ENCODE measurements around the gene ODC1.
"Not testable (repeated sequence)": the region's sequence is repeated elsewhere in the genome, so short reads cannot be mapped to it uniquely, and the experiment has no call there.

Gene ODC1

DNA sequence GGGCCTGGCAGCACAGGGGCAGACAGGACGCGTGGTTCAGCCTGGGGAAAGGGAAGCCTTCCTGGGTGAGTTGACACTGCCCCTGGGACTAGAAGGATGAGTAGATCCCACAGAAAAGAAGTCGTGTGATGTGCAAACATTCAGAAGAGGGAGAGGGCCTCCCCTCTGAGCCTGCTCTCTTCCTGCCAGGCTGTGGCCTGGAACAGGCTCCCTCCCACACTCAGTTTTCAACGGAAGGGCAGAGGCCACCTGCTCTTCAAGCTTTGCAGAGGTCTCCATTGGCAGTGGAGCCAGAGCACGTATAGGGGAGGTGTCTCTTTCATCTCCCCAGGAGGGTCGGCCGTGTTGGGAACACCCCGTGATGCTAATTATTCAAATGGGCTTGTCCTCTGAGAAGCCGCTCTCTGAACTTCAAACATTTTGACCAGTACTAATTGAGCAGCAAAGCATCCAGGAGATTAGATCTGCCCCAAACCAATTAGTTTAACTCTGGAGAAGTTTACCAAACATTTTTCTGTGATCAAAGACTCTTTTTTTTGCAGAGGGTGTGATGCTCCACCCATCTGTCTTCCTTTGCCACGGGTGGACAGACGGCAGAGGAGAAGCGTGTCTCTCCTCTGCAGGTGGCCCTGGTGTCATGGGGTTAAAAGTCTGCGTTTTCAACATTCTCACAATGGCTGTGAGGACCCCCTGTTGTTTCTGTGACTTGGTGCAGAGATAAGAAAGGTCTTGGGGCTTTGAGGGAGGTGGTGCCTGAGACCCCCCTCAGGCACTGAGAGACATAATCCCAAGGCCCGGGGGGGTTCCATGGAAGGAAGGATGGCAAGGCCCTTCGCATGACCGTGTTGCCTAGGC is 29.5 kb upstream of the ODC1 start:
- no peak for DNase-seq

DNA sequence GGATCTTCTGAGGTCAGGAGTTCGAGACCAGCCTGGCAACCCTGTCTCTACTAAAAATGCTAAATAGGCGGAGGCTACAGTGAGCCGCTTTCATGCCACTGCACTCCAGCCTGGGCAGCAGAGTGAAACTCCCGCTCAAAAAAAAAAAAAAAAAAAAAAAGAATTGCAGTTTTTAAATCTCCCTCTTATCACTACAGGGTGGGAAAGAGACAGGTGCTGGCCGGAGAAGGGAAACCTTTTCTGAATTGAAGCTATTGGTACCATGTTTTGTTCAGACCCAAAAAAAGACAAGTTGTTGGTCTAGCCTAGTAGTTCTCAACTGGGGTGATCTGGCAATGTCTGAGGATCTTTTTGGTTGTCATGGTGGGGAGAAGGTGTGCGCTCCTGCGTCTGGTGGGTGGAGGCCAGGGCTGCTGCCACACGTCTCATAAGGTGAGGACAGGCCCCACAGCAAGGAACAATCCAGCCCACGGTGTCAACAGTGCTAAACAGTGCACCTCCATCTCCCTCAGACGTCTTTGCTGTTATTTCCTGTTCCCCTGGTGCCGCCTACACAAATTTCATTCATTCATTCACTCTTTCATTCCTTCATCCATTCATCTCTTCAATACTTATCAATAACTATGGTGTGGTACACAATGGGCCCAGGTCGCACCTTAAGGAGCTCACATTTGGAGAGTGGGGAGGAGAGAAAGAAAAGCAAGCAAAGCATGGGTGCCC is 28.8 kb upstream of the ODC1 start:
- no peak for DNase-seq

DNA sequence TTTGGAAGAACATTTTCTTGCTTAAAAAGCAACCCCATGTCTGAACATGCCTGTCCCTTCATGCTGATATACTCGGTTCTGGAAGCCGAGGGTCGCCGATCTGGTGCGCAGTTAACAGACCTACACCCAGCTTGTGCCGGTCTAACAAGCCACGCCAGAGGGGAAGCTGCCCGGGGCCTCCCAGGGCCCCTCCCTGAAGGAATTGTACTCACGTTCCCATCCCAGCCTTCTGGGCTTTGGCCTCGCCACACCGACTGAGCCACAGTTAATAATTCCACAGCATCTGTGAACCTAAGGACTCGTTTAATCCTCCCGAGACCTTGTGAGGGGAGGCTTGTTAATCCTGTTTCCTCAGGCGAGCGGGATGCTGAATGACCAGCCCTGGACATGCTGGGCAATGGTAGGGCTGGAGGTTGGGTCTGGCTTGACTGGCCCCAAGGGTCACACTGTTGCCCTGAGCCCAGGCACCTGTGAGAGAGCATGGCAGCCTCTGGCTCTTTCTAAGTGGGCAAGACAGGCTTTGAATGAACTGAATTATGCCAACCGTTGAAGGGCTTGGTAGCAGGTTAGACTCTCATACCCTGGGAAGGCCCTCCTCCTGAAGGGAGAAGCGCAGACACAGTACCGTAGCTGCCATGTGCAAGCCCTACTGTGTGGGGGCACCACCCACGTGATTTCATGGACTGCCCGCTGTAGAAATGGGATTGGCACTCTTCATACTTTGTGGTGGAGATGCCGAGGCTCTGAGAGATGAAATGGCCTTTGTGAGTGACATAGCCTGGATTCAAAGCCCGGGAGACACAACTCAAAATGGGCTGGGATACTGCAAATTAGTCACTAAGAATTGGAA is 27.9 kb upstream of the ODC1 start:
- no peak for DNase-seq

GRCh38 chr2:10475221-10475722 is 27.1 kb upstream of the ODC1 start:
- no peak for DNase-seq

DNA sequence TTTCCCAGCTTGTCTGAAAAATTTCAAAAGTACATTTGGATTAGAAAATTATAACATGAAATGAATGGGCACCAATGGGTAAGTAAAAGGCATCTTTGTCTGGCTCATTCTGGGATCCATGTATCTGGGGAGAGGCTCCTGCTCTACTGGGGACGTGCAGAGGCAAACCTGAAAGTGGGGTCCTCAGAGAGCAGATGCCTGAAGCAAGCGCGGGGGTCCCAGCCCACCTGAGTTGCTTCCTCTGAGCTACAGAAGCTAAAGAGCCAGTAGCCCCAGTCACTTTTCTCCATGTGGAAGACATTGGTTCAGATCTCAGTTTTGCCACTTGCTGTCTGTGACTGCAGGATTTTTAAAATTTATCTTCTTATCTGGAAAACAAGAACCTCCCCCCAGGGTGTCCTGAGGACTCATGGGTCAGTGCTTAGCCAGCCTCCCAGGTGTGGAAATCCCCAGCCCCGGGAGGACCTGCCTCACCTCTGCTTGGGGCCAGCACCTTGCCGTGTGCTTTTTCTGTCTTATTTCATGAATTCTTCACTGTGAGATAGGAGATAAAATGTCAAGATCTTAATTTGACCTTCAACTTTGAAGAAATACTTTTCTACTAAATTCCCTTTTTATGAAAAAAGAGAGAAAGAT is 25.1 kb upstream of the ODC1 start:
- DNase-seq = no peak

DNA sequence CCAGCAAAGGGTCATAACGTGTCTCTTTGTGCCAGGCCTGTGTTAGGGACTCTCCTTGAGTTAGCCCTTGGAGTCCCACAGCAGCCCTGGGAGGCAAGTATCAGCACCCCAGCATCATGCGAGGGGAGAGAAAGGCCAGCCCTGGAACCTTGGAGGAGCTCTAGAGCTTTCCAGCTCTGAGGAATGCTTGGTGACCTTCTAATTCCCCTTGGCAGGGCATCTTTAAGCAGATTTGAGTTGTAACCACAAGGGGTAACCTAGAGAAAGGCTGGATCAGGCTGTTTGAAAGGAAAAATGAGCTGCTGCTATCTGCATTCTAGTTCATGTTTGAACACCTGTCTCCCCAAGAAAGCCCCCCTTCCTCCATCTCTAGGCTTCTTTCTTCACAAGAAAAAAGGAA is 23.8 kb upstream of the ODC1 start:
- no peak for DNase-seq

- no peak for DNase-seq
Observed at GRCh38 chr2:10471046-10471571, 23.0 kb upstream of the ODC1 start.

- no peak for DNase-seq
Observed at GRCh38 chr2:10469955-10470608, 22.0 kb upstream of the ODC1 start.

- DNase-seq = no peak
Observed at GRCh38 chr2:10469301-10469700, 21.2 kb upstream of the ODC1 start.

DNA sequence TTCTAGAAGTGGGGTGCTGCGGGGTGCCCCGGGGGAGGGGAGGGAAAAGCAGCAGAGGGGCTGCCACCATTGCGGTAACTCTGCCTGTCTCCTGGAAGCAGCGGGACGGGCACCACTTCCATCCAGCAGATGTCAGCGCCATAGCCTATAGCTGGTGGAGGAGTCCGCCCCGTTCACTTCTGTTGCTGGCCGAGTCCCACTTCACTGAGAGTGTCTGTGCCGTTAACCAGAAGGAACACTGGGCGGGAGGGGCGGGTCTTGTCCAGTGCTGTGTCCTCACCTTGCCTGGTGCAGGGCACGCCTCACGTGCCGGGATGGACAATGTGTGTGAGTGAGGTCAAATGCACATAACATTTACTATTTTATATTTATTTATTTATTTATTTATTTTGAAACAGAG is 19.3 kb upstream of the ODC1 start:
- no peak for DNase-seq

- DNase-seq = no peak
Observed at GRCh38 chr2:10466801-10467200, 18.7 kb upstream of the ODC1 start.

DNA sequence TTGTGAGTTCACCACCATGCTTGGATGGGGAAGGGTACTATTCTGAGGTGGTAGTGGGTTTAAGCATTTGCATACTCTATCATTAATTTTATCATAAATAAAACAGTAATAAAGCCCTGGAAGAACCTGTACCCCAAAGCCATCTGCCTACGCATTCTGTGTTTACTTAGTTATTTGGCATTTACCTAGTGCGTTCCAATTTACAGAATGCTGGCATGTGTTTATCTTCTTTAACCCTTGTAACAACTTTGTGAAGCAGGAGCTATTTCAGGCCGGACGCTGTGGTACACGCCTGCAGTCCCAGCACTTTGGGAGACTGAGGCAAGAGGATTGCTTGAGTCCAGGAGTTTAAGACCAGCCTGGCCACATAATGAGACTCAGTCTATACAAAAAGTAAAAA is 17.8 kb upstream of the ODC1 start:
- DNase-seq = no peak

GRCh38 chr2:10462178-10463083 is 14.3 kb upstream of the ODC1 start:
- DNase-seq = no peak

DNA sequence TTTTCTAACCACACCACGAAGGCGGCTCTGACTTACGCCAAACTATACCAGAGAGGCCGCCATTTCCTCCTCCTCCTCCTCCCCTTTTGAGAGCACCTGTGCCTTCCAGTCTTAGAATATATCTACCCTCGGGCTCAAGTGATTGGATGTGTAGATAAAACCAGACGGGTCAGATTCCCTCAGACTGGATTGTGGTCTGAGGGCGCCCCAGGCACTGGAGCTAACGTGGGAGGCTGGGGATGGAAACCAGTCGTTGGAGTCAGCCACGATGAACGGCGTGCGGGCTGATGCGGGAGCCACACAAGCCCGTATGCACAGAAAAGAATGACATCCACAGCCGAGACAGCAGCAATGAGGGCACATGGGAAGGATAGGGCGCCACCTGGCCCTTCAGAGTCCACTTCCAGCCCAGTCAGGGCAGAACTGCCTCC is 12.3 kb upstream of the ODC1 start:
- DNase-seq = no peak

- DNase-seq = no peak
Observed at GRCh38 chr2:10457846-10458598, 9.9 kb upstream of the ODC1 start.

DNA sequence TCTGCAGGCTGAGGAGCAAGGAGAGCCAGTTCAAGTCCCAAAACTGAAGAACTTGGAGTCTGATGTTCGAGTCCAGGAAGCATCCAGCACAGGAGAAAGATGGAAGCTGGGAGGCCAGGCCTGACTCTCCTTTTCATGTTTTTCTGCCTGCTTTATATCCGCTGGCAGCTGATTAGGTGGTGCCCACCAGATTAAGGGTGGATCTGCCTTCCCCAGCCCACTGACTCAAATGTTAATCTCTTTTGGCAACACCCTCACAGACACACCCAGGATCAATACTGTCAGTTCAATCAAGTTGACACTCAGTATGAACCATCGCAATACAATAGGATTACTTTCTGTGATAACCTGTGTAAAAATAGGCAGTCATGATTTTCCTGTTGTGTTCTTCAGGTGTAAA is 9.1 kb upstream of the ODC1 start:
- DNase-seq = not testable (repeated sequence)

DNA sequence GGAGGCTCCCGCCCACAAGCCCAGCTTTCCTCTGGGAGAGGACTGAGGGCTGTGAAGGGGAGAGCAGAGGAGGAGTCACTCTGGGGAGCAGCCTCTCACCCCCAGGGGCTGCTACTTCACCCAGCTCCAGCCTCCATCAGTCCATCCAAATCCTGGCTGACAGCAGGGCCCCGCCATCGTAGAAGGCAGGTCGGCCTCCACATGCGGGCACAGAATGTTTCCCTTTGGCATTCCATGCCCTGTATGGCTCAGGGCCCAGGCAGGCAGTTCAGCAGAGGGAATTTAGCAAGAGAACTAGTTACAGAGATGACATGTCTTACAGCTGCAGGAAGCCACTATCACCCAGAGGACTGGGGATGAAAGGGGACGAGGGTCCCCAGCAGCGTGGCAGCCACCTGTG is 6.4 kb upstream of the ODC1 start:
- DNase-seq = no peak

DNA sequence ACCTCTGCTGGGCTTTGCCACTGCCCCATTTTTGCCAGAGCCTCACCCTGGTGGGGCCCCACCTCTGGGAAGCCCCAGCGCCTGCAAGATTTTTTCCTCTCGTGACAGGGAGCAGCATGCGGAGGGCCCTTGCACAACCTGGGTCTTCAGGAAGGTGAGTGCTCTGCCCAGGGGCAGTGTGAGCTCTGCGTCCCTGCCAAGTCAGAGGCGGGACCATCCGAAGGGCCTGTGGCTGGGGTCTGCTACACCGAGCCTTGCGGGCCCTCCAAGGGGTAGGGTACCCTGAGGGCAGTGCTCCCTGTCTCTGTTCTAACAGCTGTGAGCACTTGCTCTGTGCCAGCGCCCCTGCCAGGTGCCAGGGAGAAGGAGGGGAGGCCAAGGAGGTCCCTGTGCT is 5.8 kb upstream of the ODC1 start:
- DNase-seq = no peak

- DNase-seq = peak; percentile 69
Observed at GRCh38 chr2:10452956-10453904, 5.1 kb upstream of the ODC1 start.

Data from NCI-H2107 (cell line).